GM18520 (cell line): ENCODE results near the gene MAN1B1.

ENCODE experiments used
- ATAC-seq: cut with Tn5 transposase; IDR thresholded peaks from one replicate; pipeline ENCODE4 v1.9.1; 2021; ENCODE audit not compliant: unreplicated experiment

MAN1B1 gene

GRCh38 chr9:137084526-137084925, 2.3 kb upstream of the MAN1B1 start:
- ATAC-seq, result no peak

DNA sequence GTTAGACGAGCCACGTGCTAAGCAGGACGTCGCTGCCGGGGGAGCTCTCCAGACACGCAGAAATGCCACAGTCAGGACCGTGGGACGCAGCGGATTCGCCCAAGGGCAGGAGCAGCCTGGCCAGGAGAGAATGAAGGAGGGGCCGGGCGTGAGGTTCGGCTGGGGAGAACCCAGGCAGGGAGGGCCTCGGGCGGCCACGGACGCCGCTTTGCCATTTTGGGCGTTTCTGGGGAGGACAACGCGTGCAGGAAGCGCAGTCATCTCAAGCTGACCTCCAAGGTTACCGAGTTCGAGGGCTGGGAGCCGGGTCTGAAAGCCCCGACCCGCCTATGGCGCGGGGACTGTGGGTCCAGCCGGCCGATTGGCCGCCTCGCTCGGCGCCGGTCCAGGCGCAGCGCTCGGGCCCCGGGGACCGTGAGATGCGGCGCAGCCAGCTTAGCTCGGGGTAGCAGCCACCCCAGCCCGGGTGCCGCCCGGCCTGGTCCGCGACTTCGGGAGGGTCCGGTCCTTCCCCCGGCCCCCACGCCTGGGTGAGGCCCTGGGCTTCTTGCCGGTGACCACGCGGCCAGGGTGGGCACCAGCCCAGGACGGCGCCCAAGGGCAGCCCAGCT, 760 bp upstream of the MAN1B1 start:
- ATAC-seq, result no peak

DNA sequence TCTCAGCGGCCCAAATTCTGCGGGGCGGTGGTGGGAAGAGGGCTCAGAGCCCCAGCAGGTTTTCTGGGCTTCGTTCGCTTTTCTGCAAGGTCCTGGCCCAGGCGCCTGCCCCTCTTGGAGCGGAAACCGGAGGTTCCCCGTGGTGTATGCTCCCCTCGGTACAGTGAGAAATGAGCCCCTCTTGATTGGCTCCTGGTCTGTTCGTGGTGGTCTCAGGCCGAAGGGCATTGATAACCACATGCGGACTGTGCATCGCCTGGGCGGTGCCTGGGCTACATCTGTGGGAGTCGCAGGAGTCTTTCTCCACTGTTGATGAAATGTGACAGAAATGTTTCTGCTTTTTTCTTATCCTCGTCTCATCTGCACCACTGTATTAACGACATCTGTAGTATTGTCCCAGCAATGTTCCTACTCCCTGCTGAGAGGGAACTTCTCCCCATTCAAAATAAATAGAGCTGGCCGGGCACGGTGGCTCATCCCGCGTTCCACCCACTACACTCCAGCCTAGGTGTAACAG, 682 bp downstream of the MAN1B1 start:
- ATAC-seq, result no peak

DNA sequence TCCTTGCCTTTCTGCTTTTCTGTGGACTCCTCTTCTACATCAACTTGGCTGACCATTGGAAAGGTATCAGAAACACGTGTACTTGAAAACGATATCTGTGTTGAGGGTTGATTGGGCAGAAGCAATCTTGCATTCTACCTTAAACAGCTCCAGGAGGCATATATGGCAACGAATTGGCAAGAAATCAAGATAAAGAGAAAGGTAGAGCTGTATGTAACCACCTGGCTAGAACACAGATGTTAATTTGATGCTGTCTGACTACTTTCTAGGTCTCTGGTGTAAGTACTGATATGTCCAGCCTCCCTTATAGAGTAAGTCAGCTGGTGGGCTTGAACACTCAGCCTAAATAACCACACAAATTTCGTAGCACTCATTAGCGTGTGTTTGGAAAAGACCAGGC, 1.3 kb downstream of the MAN1B1 start:
- ATAC-seq, result no peak

DNA sequence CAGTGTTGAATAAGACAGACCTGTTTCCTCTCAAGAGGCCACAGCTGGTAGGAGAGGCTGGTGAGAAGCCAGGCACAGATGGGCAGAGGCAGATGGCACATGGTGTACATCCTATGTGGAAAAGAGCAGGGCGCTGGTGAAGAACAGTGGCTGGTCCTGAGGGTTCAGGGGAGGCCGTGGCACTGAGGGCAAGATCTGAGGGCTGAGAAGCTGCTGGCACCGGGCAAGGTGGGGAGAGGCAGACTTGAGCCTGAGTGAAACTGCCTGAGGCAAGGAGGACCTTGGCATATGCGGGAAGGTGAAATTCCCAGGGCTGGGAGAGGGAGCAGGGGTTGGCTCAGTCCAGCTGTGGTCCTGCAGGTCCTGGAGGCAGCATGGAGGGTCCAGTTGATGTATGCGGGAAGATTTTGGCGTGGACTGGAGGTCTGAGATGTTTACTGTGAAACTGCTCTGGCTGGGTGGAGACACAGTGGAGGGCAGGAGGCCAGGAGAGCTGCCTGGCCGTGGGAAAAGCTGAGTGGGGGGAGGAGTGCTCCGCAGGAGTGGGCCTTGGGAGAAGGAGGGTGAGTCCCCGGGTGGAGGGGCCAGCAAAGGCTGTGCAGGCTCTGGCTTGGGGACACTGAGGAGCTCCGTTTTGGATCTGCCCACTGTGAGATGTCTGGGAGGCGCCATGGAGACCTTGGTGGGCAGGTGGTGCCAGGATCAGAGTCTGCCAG, 2.6 kb downstream of the MAN1B1 start:
- ATAC-seq, result no peak

DNA sequence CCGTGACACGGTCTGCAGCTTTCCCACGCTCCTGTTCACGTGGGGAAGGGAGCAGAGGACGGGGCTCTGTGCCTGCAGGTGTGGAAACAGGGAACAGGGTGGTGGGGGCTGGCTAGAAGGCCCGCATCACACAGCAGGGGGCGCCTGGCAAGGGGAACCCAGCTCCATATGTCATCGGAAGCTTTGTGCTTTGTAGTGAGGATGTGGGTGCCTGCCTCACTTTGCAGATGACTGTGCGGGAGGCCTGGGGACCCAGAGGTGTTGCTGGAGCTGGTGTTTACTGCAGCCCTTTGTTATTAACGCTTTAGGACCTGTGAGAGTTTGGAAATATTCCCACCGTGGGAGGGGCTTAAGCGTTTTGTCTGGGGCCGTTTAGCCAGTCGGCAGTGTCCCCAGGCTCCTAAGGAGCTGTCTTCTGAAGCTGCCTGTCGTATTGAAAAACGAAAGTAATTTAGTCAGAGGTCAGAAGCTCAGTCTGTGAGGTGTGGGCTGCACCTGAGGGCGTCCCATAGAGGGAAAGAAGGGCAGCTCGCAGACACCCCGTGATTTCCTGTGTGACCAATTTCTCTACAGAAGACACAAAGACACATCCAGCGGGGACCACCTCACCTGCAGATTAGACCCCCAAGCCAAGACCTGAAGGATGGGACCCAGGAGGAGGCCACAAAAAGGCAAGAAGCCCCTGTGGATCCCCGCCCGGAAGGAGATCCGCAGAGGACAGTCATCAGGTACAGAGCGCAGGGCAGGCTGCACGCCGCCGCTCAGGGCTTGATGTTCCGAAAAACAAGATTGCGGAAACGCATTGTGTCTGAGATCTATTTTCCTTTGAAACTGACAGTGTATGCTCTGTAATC, 9.1 kb downstream of the MAN1B1 start:
- ATAC-seq, result peak; percentile 62

DNA sequence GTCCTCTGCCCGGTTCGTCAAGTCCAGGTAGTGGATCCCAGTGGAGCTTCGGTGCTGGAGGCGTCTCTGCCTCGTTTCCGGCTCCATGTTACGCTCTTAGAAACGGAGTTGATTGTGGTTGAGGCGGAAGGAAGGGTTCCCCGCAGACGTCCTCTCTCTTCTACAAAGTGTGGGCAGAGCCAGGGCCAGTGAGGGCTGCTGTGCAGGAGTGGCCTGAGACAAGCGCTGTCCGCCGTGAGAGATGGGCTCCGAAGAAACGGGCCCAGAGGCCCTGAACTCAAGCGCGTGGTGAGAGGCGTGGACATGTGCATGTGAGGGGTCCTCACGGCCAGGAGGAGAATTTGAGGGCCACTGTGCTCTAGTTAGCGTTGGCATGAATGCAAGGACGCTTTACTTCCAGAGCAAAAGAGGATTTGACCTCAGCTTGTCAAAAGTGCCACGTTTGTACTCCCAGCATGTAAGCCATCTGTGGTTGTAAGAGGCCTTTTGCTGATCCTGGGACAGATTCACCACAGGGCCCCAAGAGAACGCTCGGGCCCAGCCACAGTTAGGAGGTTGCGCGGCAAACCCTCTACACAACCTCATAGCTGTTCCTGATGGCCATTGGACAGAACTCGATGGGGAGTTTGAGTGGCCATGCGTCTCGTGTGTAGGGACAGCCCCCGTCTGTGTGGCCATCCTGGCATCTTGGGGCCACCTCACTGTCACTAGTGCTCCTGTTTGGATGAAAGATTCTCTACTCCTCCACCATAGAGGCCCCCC, 10.2 kb downstream of the MAN1B1 start:
- no peak for ATAC-seq

- no peak for ATAC-seq
Observed at GRCh38 chr9:137097761-137098462, 11.1 kb downstream of the MAN1B1 start.

- ATAC-seq, result no peak
Observed at GRCh38 chr9:137099231-137099630, 12.4 kb downstream of the MAN1B1 start.

- no peak for ATAC-seq
Observed at GRCh38 chr9:137103206-137103999, 16.6 kb downstream of the MAN1B1 start.

DNA sequence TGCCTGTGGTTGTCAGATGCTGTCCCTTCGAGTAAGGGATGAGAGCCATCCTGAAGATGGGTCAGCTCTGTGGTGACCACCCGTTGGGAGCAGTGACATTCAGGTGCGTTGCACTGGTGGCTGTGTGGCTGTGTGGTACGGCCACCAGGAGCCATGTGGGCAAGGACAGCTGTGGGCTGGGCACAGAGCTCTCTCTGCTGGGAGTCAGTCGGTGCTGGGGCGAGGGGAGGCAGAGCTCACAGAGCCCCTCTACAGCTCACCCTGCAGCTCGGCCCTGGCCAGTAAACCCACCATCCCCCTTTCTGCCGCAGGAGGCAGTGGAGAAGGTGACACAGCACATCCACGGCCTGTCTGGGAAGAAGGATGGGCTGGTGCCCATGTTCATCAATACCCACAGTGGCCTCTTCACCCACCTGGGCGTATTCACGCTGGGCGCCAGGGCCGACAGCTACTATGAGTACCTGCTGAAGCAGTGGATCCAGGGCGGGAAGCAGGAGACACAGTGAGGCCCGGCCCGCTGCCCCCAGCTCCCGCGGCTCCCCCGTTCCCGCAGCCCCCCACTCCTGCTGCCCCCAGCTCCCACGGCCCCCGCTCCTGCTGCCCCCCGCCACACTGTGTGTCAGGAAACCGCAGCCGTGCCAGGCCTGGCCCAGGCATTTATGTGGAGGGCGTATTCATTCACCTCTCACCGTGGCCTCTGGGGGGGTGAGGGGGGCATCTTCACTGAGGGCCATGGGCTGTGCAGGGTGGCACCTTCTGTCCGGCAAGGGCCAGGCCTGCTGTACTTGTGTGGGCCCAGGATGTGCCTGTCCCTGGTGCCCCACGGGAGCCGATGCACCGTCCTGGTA, 19.3 kb downstream of the MAN1B1 start:
- ATAC-seq, result no peak

- no peak for ATAC-seq
Observed at GRCh38 chr9:137106662-137107250, 20.0 kb downstream of the MAN1B1 start.

DNA sequence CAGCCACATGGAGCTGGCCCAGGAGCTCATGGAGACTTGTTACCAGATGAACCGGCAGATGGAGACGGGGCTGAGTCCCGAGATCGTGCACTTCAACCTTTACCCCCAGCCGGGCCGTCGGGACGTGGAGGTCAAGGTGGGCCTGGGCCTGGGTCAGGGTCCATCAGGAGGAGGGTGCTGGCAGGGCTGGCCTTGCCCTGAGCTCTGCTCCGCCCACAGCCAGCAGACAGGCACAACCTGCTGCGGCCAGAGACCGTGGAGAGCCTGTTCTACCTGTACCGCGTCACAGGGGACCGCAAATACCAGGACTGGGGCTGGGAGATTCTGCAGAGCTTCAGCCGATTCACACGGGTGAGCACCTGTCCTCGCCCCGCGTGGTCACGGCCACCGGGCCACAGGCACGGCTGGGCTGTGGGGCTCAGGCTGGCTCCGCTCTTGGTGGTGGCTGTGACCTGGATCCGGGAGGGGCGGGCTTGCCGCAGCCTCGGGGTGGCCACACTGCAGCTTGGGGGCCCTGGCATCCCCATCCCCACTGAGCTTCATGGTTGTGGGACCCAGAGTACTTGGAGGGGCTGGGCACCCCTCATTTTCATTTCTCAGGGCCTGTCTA, 20.6 kb downstream of the MAN1B1 start:
- no peak for ATAC-seq

- no peak for ATAC-seq
Observed at GRCh38 chr9:137107982-137108381, 21.2 kb downstream of the MAN1B1 start.

- no peak for ATAC-seq
Observed at GRCh38 chr9:137108608-137109249, 21.9 kb downstream of the MAN1B1 start.

DNA sequence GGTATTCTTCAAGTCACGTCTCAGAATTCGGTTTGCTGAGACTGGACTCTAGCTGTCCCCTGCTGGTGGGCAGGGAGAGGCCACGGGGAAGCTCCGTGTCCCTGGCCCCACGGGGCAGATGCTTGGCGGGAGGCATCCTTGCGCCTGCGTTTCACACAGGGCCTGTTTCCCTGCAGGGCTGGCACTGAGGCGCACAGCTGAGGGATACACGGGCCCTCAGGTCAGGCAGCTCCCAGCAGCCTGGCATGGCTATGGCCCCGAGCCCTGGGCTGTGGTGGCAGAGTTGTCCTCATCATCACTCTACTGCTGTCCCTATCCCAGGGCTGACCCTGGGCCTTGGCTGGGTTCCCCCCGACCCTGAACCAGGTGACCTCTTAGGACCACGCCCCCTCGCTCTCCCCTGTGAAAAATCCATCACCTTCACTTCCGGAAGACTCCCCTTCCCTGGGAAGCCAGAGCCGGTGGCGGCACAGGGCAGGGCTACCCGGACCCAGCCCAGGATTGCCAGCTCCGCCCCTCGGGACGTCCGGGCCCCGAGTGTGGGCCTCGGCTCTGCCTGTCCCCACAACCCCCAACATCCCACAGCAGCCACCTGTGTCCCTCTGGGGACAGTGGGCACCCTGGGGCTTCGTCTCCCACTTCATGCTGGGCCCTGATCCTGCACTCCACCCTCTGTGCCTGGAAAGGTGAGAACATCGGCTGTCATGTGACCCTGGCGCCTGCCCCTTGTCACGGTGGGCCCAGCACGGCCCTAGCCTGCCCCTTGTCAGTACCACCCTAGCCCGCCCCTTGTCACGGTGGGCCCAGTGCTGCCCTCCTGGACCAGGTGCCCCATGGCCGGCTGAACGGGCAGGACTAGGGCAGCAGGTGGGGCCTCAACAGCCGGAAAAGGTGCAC, 22.7 kb downstream of the MAN1B1 start:
- ATAC-seq, result no peak
